NCI-H2081 treated with DMSO at 0.1 percent for 48 hours (cell line): ENCODE measurements around the gene UBE2I.

Source experiments
- DNase-seq: peaks from one replicate; lab custom pipeline; 2025; lab: John Stamatoyannopoulos, UW

UBE2I gene

GRCh38 chr16:1361685-1362360 is 52.4 kb downstream of the UBE2I start:
- no peak for DNase-seq

- DNase-seq, result no peak
Observed at GRCh38 chr16:1362807-1363206, 53.4 kb downstream of the UBE2I start.

- no peak for DNase-seq
Observed at GRCh38 chr16:1363501-1364041, 54.1 kb downstream of the UBE2I start.

GRCh38 chr16:1364510-1364909 is 55.1 kb downstream of the UBE2I start:
- DNase-seq, result no peak

GRCh38 chr16:1366060-1366711 is 56.8 kb downstream of the UBE2I start:
- DNase-seq, result no peak

GRCh38 chr16:1366712-1367299 is 57.4 kb downstream of the UBE2I start:
- DNase-seq, result no peak

- no peak for DNase-seq
Observed at GRCh38 chr16:1367486-1368174, 58.2 kb downstream of the UBE2I start.

GRCh38 chr16:1371054-1371978 is 61.9 kb downstream of the UBE2I start:
- no peak for DNase-seq

- no peak for DNase-seq
Observed at GRCh38 chr16:1372292-1372950, 63.0 kb downstream of the UBE2I start.

GRCh38 chr16:1374418-1375297 is 65.2 kb downstream of the UBE2I start:
- DNase-seq, result no peak

- no peak for DNase-seq
Observed at GRCh38 chr16:1375298-1375640, 65.8 kb downstream of the UBE2I start.

GRCh38 chr16:1375741-1376410 is 66.4 kb downstream of the UBE2I start:
- no peak for DNase-seq
